K562 (cell line): Measurements from ENCODE around the gene CDS2. TPM values are rescaled to one million over a fixed set of nuclear protein-coding genes. Genes with fewer than 3 reads are reported as not detected.

ENCODE experiments used
- ATAC-seq: fragments of 200-7000 bp; cut with Tn5 transposase; 3 replicates; pipeline ENCODE4 v1.9.1; 2020; ENCODE audit warnings: moderate library complexity
- BruUV-seq: library from RNA; stranded (reverse); fragments of 400-500 nt; replicated peaks from 2 replicates; lab custom pipeline; 2021; lab: Mats Ljungman, UMichigan
- CTCF ChIA-PET: fragments of 300-600 bp; formaldehyde crosslinking; extraction: SDS; loops from one replicate; lab custom pipeline; 2021; ENCODE audit warnings: low intra/inter-chr PET ratio; lab: Yijun Ruan, JAX
- POLR2A ChIA-PET: fragments of 300-600, 350-650 bp; sonication (Branson Sonifier 250); formaldehyde crosslinking; extraction: SDS; loops from one replicate; lab custom pipeline; 2021; ENCODE audit warnings: antibody characterized with exemption, inconsistent platforms; lab: Yijun Ruan, JAX
- DNase-seq, 4 experiments: peaks; one replicate each; pipeline versions ENCODE4 v3.0.0 to v3.0.0-alpha.2; 2011 to 2018; ENCODE audit warnings: low spot score in 3 of 4, mixed read lengths in 3 of 4; ENCODE audit errors: extremely low read depth in 1 of 4
- FAIRE-seq: peaks from 2 replicates; lab custom pipeline; 2011; peaks lifted over from hg19 to GRCh38; lab: Jason Lieb, UNC
- H2AFZ ChIP-seq: 2 replicates; pipeline ENCODE4 v1.6.0; 2011; ENCODE audit warnings: low read depth, low read length, control low read depth, inconsistent platforms
- H3K27ac ChIP-seq: fragments of 200-600 bp; 3 replicates; pipeline ENCODE4 v1.8.0; 2011; ENCODE audit warnings: low read depth, mild to moderate bottlenecking, control low read depth, inconsistent platforms, low read length, moderate library complexity, mixed read lengths; ENCODE audit errors: extremely low read depth
- H3K27me3 ChIP-seq, 2 experiments: fragments of 300-600 bp in 1 of 2; 2 replicates in 1 of 2; 3 replicates in 1 of 2; pipeline versions ENCODE4 v1.6.0 to v1.8.0; 2011; ENCODE audit warnings: inconsistent platforms in 2 of 2, low read length in 2 of 2, mild to moderate bottlenecking in 1 of 2, mixed read lengths in 1 of 2, moderate library complexity in 1 of 2; ENCODE audit not compliant: control insufficient read depth in 2 of 2, insufficient read depth in 2 of 2
- H3K36me3 ChIP-seq: fragments of 300-600 bp; 3 replicates; pipeline ENCODE4 v1.8.0; 2011; ENCODE audit warnings: mild to moderate bottlenecking, low read length, inconsistent platforms; ENCODE audit not compliant: control insufficient read depth, insufficient read depth
- H3K4me1 ChIP-seq, 2 experiments: fragments of 200-600 bp in 1 of 2; replicated peaks in 1 of 2; 2 replicates in 1 of 2; 3 replicates in 1 of 2; pipeline versions ENCODE4 v1.5.1 to v1.8.0; 2011; ENCODE audit warnings: inconsistent platforms in 2 of 2, low read length in 2 of 2, mild to moderate bottlenecking in 1 of 2, mixed read lengths in 1 of 2, moderate library complexity in 1 of 2; ENCODE audit not compliant: control insufficient read depth in 2 of 2, insufficient read depth in 2 of 2
- H3K4me2 ChIP-seq: 2 replicates; pipeline ENCODE4 v1.6.1; 2011; ENCODE audit warnings: low read length, control low read depth, inconsistent platforms, mixed read lengths; ENCODE audit not compliant: insufficient read depth
- H3K4me3 ChIP-seq: fragments of 200-600 bp; sonication (generic), shearing (Covaris generic); 2 replicates; pipeline ENCODE4 v1.5.1; 2016; ENCODE audit warnings: control low read depth, inconsistent platforms
- H3K79me2 ChIP-seq: fragments of 200-600 bp; 3 replicates; pipeline ENCODE4 v1.8.0; 2011; ENCODE audit warnings: low read length, inconsistent platforms; ENCODE audit not compliant: control insufficient read depth, insufficient read depth
- H3K9ac ChIP-seq, 2 experiments: 2 replicates each; pipeline versions ENCODE4 v1.6.0 to v1.6.1; 2011; ENCODE audit warnings: low read depth in 2 of 2, low read length in 2 of 2, control low read depth in 1 of 2, inconsistent platforms in 1 of 2, mild to moderate bottlenecking in 1 of 2, mixed read lengths in 1 of 2; ENCODE audit not compliant: insufficient read depth in 1 of 2
- H3K9me1 ChIP-seq: one replicate; pipeline ENCODE4 v1.6.0; 2011; ENCODE audit warnings: inconsistent platforms, mild to moderate bottlenecking, low read length, moderate library complexity; ENCODE audit not compliant: control insufficient read depth, insufficient read depth
- H3K9me3 ChIP-seq: replicated peaks from 2 replicates; pipeline ENCODE4 v1.5.1; 2011; ENCODE audit warnings: low read depth, low read length, inconsistent platforms; ENCODE audit not compliant: control insufficient read depth, insufficient read depth
- H4K20me1 ChIP-seq: replicated peaks from 2 replicates; pipeline ENCODE4 v1.6.1; 2011; ENCODE audit warnings: low read length, inconsistent platforms, mixed read lengths; ENCODE audit not compliant: control insufficient read depth, insufficient read depth
- BRF1 ChIP-seq: IDR thresholded peaks from 3 replicates; pipeline ENCODE4 v1.6.1; 2011; ENCODE audit warnings: borderline replicate concordance, mild to moderate bottlenecking; ENCODE audit not compliant: insufficient read length; ENCODE audit errors: extremely low read depth
- ETV6 ChIP-seq, 3 experiments: fragments of 150-350 bp in 1 of 3; sonication (generic) in 1 of 3; formaldehyde crosslinking in 1 of 3; IDR thresholded peaks; 2 replicates each; pipeline versions ENCODE4 v1.6.1 to v1.8.0; 2014 to 2022; ENCODE audit warnings: borderline replicate concordance in 2 of 3, low read depth in 2 of 3, antibody characterized with exemption in 1 of 3, low read length in 1 of 3, mild to moderate bottlenecking in 1 of 3, missing genetic modification reagents in 1 of 3
- PRMT5 ChIP-seq: sonication (generic); formaldehyde crosslinking; IDR thresholded peaks from 2 replicates; pipeline ENCODE4 v1.5.0; 2020; ENCODE audit warnings: missing genetic modification reagents
- YBX1 ChIP-seq: fragments of 450-650 bp; IDR thresholded peaks from 2 replicates; pipeline ENCODE4 v1.7.1; 2016; ENCODE audit warnings: mild to moderate bottlenecking
- WGBS: fragments of 100-300 bp; shearing (Covaris generic); methylation state at CpG from one replicate; pipeline ENCODE4 v1.1.6; 2016; ENCODE audit warnings: low coverage, mixed read lengths; ENCODE audit not compliant: insufficient coverage; ENCODE audit errors: missing lambda C conversion rate; 5-methylcytosine and 5-hydroxymethylcytosine counted together
- in situ Hi-C: fragments of 300-500 bp; cut with MboI; formaldehyde crosslinking; loops from 4 replicates; pipeline ENCODE4 v1.15.0; 2018; ENCODE audit warnings: inconsistent platforms, mixed read lengths
- intact Hi-C: fragments of 100-400 bp; cut with micrococcal nuclease; formaldehyde crosslinking; loops from 2 replicates; pipeline ENCODE4 v1.14.2; 2022
- polyA plus RNA-seq, 8 experiments: library from polyadenylated mRNA; depleted of rRNA in 4 of 8; stranded (reverse) in 5 of 8; unstranded in 3 of 8; fragments of >200 nt; fragmentation: Nextera tagmentation in 2 of 8; fragmentation: Illumina TruSeq in 1 of 8; extraction: Ambion mirVana in 2 of 8; extraction: Trizol in 1 of 8; gene quantifications; 2 replicates each; pipeline versions ENCODE4 v1.2.1 to v1.2.3, GENCODE V29; 2011 to 2014; ENCODE audit warnings: inconsistent platforms in 1 of 8, missing spikeins in 1 of 8
- total RNA-seq, 7 experiments: library from RNA; depleted of rRNA in 6 of 7; stranded (reverse); fragments of >200 nt in 6 of 7; fragmentation: Illumina TruSeq in 2 of 7; extraction: Trizol in 2 of 7; gene quantifications; 2 replicates each; pipeline versions ENCODE4 v1.2.1 to v1.2.3, GENCODE V29; 2011 to 2021; ENCODE audit warnings: low replicate concordance in 1 of 7
- TF ChIP-seq, protein P1 (sequence below): fragments of 250-450 bp; sonication (Bioruptor Pico); IDR thresholded peaks from 2 replicates; pipeline ENCODE4 v1.5.0; 2020; ENCODE audit warnings: mild to moderate bottlenecking
- TF ChIP-seq, protein P2 (sequence below): fragments of 250-450 bp; sonication (Bioruptor Pico); IDR thresholded peaks from 2 replicates; pipeline ENCODE4 v1.4.0; 2020; ENCODE audit warnings: mild to moderate bottlenecking, moderate library complexity

The CDS2 gene
- total and polyA plus RNA-seq, 9 of the 15 experiments (the other 6 are each of a cell fraction or from before 2014, with no cell fraction given), result 6.4 to 46.4 (median 12.2) TPM

DNA sequence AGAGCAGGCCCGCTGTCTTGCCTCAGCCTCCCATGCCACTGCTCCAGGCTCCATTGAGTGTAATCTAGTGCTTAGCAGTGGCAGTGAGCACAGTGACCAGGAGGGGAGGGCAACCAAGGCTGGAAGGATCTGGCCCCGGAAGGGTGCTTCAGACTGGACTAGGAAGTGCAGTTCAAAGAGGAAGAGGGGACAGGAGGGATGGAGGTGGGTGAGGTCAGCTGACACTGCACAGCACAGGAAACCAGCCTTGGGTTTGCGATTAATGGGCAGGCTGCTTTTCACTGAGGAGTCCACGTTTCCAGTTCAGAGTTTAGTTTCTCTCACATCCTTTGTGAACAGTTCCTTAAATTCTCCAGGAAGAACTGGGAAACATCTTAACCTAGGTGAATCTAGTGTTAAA lies 46.9 kb downstream of the CDS2 start:
- ChIA-PET POLR2A (no interaction called here), CTCF (no interaction called here)
- Histone ChIP-seq H3K9me1 (no peaks in the 10 kb centered on the region), H3K4me1 (peaks cover 0 to 14% of the 10 kb centered on the region in 2 experiments; a peak in 3 of 5 replicates), H2AFZ (no peak overlapping the region), H3K27me3 (no peaks in the 10 kb centered on the region), H3K9ac (no peak overlapping the region; a peak in 1 of 4 replicates), H3K4me2 (no peak overlapping the region), H3K27ac (no peak overlapping the region), H3K4me3 (no peak overlapping the region), H3K36me3 (peaks cover 9% of the 10 kb centered on the region; the same call in 2 of the 3 replicates), H3K79me2 (no peaks in the 10 kb centered on the region; the same call in 1 of the 3 replicates), H4K20me1 (peaks cover 10% of the 10 kb centered on the region), H3K9me3 (no peaks in the 10 kb centered on the region)
- intact Hi-C loops (no loop called here), in situ Hi-C loops (no loop called here)
- WGBS, result 67% methylated on average over 2 of the region's 4 CpGs
- no TSS peak for BruUV-seq
- DNase-seq (no peak), ATAC-seq (no peak), FAIRE-seq (no peak)
- TF ChIP-seq ETV6 (IDR thresholded peaks at IDR 0.05; ENCODE audit: borderline replicate concordance in 1 of 2, low read depth in 2 of 2, low read length in 1 of 2) (no peak), ETV6 (CRISPR knock-in tag; IDR thresholded peaks at IDR 0.05; ENCODE audit: borderline replicate concordance) (no peak), PRMT5 (CRISPR knock-in tag) (no peak), YBX1 (no peak), BRF1 (no peak)
- TF ChIP-seq, protein P1, sequence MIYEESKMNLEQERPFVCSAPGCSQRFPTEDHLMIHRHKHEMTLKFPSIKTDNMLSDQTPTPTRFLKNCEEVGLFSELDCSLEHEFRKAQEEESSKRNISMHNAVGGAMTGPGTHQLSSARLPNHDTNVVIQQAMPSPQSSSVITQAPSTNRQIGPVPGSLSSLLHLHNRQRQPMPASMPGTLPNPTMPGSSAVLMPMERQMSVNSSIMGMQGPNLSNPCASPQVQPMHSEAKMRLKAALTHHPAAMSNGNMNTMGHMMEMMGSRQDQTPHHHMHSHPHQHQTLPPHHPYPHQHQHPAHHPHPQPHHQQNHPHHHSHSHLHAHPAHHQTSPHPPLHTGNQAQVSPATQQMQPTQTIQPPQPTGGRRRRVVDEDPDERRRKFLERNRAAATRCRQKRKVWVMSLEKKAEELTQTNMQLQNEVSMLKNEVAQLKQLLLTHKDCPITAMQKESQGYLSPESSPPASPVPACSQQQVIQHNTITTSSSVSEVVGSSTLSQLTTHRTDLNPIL, result no peak
- TF ChIP-seq, protein P2, sequence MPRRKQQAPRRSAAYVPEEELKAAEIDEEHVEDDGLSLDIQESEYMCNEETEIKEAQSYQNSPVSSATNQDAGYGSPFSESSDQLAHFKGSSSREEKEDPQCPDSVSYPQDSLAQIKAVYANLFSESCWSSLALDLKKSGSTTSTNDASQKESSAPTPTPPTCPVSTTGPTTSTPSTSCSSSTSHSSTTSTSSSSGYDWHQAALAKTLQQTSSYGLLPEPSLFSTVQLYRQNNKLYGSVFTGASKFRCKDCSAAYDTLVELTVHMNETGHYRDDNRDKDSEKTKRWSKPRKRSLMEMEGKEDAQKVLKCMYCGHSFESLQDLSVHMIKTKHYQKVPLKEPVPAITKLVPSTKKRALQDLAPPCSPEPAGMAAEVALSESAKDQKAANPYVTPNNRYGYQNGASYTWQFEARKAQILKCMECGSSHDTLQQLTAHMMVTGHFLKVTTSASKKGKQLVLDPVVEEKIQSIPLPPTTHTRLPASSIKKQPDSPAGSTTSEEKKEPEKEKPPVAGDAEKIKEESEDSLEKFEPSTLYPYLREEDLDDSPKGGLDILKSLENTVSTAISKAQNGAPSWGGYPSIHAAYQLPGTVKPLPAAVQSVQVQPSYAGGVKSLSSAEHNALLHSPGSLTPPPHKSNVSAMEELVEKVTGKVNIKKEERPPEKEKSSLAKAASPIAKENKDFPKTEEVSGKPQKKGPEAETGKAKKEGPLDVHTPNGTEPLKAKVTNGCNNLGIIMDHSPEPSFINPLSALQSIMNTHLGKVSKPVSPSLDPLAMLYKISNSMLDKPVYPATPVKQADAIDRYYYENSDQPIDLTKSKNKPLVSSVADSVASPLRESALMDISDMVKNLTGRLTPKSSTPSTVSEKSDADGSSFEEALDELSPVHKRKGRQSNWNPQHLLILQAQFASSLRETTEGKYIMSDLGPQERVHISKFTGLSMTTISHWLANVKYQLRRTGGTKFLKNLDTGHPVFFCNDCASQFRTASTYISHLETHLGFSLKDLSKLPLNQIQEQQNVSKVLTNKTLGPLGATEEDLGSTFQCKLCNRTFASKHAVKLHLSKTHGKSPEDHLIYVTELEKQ (CRISPR knock-in tag), result no peak
